CD8-positive, alpha-beta memory T cell (primary cell): Measurements from ENCODE around the gene SCN1A. TPM values are rescaled to one million over a fixed set of nuclear protein-coding genes. Genes with fewer than 3 reads are reported as not detected.

Experiments
- CTCF ChIA-PET: fragments of 350-600 bp; sonication (Branson Sonifier 250); formaldehyde crosslinking; loops from one replicate; lab custom pipeline; 2021; ENCODE audit warnings: antibody characterized with exemption; lab: Charles Lee
- POLR2A ChIA-PET: fragments of 350-600 bp; sonication (Branson Sonifier 250); formaldehyde crosslinking; loops from one replicate; lab custom pipeline; 2021; ENCODE audit warnings: antibody characterized with exemption; lab: Charles Lee
- DNase-seq, 5 donors: peaks; one replicate each; pipeline versions ENCODE4 v3.0.0 to v3.0.0-alpha.2; 2020 to 2022; ENCODE audit warnings: mixed read lengths in 1 of 5
- H3K27ac ChIP-seq: one replicate; pipeline ENCODE4 v1.7.0; 2013; ENCODE audit warnings: low read depth, mild to moderate bottlenecking, low read length, moderate library complexity
- H3K27me3 ChIP-seq: 2 replicates; pipeline ENCODE4 v1.7.0; 2013; ENCODE audit warnings: low read length, mild to moderate bottlenecking; ENCODE audit not compliant: insufficient read depth, poor library complexity, severe bottlenecking
- H3K36me3 ChIP-seq: 2 replicates; pipeline ENCODE4 v1.7.0; 2013; ENCODE audit warnings: mild to moderate bottlenecking, low read length, moderate library complexity; ENCODE audit not compliant: insufficient read depth
- H3K4me1 ChIP-seq: 2 replicates; pipeline ENCODE4 v1.7.0; 2013; ENCODE audit warnings: mild to moderate bottlenecking, low read length, moderate library complexity; ENCODE audit not compliant: insufficient read depth
- H3K4me3 ChIP-seq: 2 replicates; pipeline ENCODE4 v1.7.0; 2013; ENCODE audit warnings: mild to moderate bottlenecking, low read length
- H3K9me3 ChIP-seq: 2 replicates; pipeline ENCODE4 v1.7.0; 2013; ENCODE audit warnings: mild to moderate bottlenecking, low read length
- H3K27ac Mint-ChIP-seq, 8 donors: one replicate each; pipeline ENCODE4 v1.8.0; 2020 to 2021; ENCODE audit warnings: mixed read lengths in 8 of 8, mild to moderate bottlenecking in 6 of 8, inconsistent platforms in 3 of 8, moderate library complexity in 3 of 8
- H3K27me3 Mint-ChIP-seq, 2 donors: one replicate each; pipeline ENCODE4 v1.8.0; 2020 to 2021; ENCODE audit warnings: mixed read lengths in 2 of 2, mild to moderate bottlenecking in 1 of 2, moderate library complexity in 1 of 2
- H3K36me3 Mint-ChIP-seq, 3 donors: one replicate each; pipeline ENCODE4 v1.8.0; 2020 to 2021; ENCODE audit warnings: mixed read lengths in 3 of 3, inconsistent platforms in 1 of 3, mild to moderate bottlenecking in 1 of 3
- H3K4me1 Mint-ChIP-seq, 3 donors: one replicate each; pipeline ENCODE4 v1.8.0; 2020 to 2021; ENCODE audit warnings: mixed read lengths in 3 of 3, inconsistent platforms in 1 of 3, mild to moderate bottlenecking in 1 of 3
- H3K4me3 Mint-ChIP-seq, 7 donors: one replicate each; pipeline ENCODE4 v1.8.0; 2020 to 2021; ENCODE audit warnings: mixed read lengths in 7 of 7, mild to moderate bottlenecking in 6 of 7, moderate library complexity in 4 of 7, inconsistent platforms in 2 of 7
- H3K9me3 Mint-ChIP-seq, 5 donors: one replicate each; pipeline ENCODE4 v1.8.0; 2020 to 2022; ENCODE audit warnings: mixed read lengths in 5 of 5, mild to moderate bottlenecking in 3 of 5, moderate library complexity in 2 of 5, inconsistent platforms in 1 of 5
- polyA plus RNA-seq: library from polyadenylated mRNA; unstranded; fragments of 300-500 nt; fragmentation: Illumina TruSeq; gene quantifications from one replicate; pipeline ENCODE4 v1.2.3, GENCODE V29; 2021
- total RNA-seq, 2 experiments: library from RNA; stranded (reverse); gene quantifications; one replicate each; pipeline ENCODE4 v1.2.3, GENCODE V29; 2021

Gene SCN1A
- total and polyA plus RNA-seq, 3 experiments from 2014 or later, result not detected

- Histone ChIP-seq H3K27me3 (no peaks in the 10 kb centered on the region), H3K4me1 (no peaks in the 10 kb centered on the region), H3K36me3 (no peaks in the 10 kb centered on the region), H3K27ac (no peak overlapping the region), H3K9me3 (no peaks in the 10 kb centered on the region), H3K4me3 (no peak overlapping the region)
- Mint-ChIP-seq H3K4me1 (no peaks in the 10 kb centered on the region), H3K27me3 (peaks cover 0 to 18% of the 10 kb centered on the region in 2 donors), H3K9me3 (no peaks in the 10 kb centered on the region), H3K4me3 (no peak overlapping the region), H3K36me3 (no peaks in the 10 kb centered on the region), H3K27ac (no peak overlapping the region)
- no peak for DNase-seq
- CTCF ChIA-PET, result no interaction called here
- POLR2A ChIA-PET, result no interaction called here
Measured at GRCh38 chr2:166133653-166134052, 5.8 kb upstream of the SCN1A start.

DNA sequence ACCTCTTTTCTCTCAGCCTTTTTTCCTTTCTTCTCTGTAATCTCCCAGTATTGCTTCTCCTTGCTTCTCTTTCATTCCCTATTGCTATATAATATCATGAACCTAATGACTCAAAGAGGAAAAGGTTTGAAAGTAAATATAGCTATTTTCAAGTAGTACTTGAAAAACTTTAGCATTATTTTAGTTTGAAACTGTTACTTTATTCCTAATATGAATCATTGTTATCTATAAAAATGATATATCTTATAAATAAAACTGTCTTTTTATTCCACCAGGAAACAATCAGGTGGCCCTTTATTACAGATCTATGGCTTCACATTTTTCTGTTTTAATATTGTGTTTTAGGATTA, 311 bp upstream of the SCN1A start:
- H3K27me3 ChIP-seq, result no peaks in the 10 kb centered on the region
- ChIA-PET POLR2A (no interaction called here), CTCF (interaction anchor here (1.2 to 2.3 kb wide), 4 partner anchors 25 to 176 kb away, joined by 3 to 7 read pairs (median 4); no protein-coding TSS in a partner anchor)
- H3K4me1 ChIP-seq, result no peaks in the 10 kb centered on the region
- H3K9me3 Mint-ChIP-seq, result no peaks in the 10 kb centered on the region
- no peak overlapping the region for H3K4me3 Mint-ChIP-seq
- peaks cover 1 to 39% of the 10 kb centered on the region in 2 donors for H3K27me3 Mint-ChIP-seq
- H3K27ac ChIP-seq, result no peak overlapping the region
- H3K27ac Mint-ChIP-seq, result no peak overlapping the region
- DNase-seq, result no peak
- no peaks in the 10 kb centered on the region for H3K36me3 Mint-ChIP-seq
- H3K4me3 ChIP-seq, result no peak overlapping the region
- H3K9me3 ChIP-seq, result no peaks in the 10 kb centered on the region
- no peaks in the 10 kb centered on the region for H3K36me3 ChIP-seq
- peaks cover 0 to 5% (median 2%) of the 10 kb centered on the region in 3 donors for H3K4me1 Mint-ChIP-seq

GRCh38 chr2:166126007-166126639, 1.7 kb downstream of the SCN1A start:
- H3K27ac Mint-ChIP-seq, result peak overlapping the region in 1 of 8 donors; percentile 48
- H3K9me3 ChIP-seq, result no peaks in the 10 kb centered on the region
- H3K4me1 ChIP-seq, result no peaks in the 10 kb centered on the region
- H3K27me3 Mint-ChIP-seq, result peaks cover 8 to 45% of the 10 kb centered on the region in 2 donors
- H3K4me1 Mint-ChIP-seq, result peaks cover 0 to 5% (median 2%) of the 10 kb centered on the region in 3 donors
- ChIA-PET CTCF (no interaction called here), POLR2A (no interaction called here)
- no peaks in the 10 kb centered on the region for H3K36me3 Mint-ChIP-seq
- H3K4me3 ChIP-seq, result no peak overlapping the region
- DNase-seq, result no peak
- H3K27ac ChIP-seq, result no peak overlapping the region
- H3K4me3 Mint-ChIP-seq, result no peak overlapping the region
- H3K9me3 Mint-ChIP-seq, result no peaks in the 10 kb centered on the region
- H3K36me3 ChIP-seq, result no peaks in the 10 kb centered on the region
- H3K27me3 ChIP-seq, result no peaks in the 10 kb centered on the region

- CTCF ChIA-PET, result no interaction called here
- H3K27ac Mint-ChIP-seq, result no peak overlapping the region
Measured at GRCh38 chr2:166125557-166125956, 2.3 kb downstream of the SCN1A start.

GRCh38 chr2:166118180-166118579, 9.6 kb downstream of the SCN1A start:
- no peaks in the 10 kb centered on the region for H3K9me3 Mint-ChIP-seq
- no peaks in the 10 kb centered on the region for H3K36me3 ChIP-seq
- ChIA-PET POLR2A (no interaction called here), CTCF (no interaction called here)
- no peaks in the 10 kb centered on the region for H3K4me1 ChIP-seq
- no peaks in the 10 kb centered on the region for H3K9me3 ChIP-seq
- no peaks in the 10 kb centered on the region for H3K27me3 ChIP-seq
- peaks cover 6 to 8% of the 10 kb centered on the region in 2 donors for H3K27me3 Mint-ChIP-seq
- H3K4me1 Mint-ChIP-seq, result peaks cover 4 to 5% (median 4%) of the 10 kb centered on the region in 3 donors
- H3K36me3 Mint-ChIP-seq, result no peaks in the 10 kb centered on the region
- H3K27ac Mint-ChIP-seq, result no peak overlapping the region
- H3K27ac ChIP-seq, result no peak overlapping the region
- no peak overlapping the region for H3K4me3 ChIP-seq
- DNase-seq, result no peak
- H3K4me3 Mint-ChIP-seq, result no peak overlapping the region

More at GRCh38 chr2:166125557-166125956, 2.3 kb downstream of the SCN1A start:
- Mint-ChIP-seq H3K9me3 (no peaks in the 10 kb centered on the region), H3K4me1 (peaks cover 0 to 5% (median 2%) of the 10 kb centered on the region in 3 donors), H3K4me3 (no peak overlapping the region), H3K36me3 (no peaks in the 10 kb centered on the region), H3K27me3 (peaks cover 8 to 43% of the 10 kb centered on the region in 2 donors)
- Histone ChIP-seq H3K4me1 (no peaks in the 10 kb centered on the region), H3K27me3 (no peaks in the 10 kb centered on the region), H3K4me3 (no peak overlapping the region), H3K27ac (no peak overlapping the region), H3K9me3 (no peaks in the 10 kb centered on the region), H3K36me3 (no peaks in the 10 kb centered on the region)
- DNase-seq, result no peak
- POLR2A ChIA-PET, result no interaction called here

DNA sequence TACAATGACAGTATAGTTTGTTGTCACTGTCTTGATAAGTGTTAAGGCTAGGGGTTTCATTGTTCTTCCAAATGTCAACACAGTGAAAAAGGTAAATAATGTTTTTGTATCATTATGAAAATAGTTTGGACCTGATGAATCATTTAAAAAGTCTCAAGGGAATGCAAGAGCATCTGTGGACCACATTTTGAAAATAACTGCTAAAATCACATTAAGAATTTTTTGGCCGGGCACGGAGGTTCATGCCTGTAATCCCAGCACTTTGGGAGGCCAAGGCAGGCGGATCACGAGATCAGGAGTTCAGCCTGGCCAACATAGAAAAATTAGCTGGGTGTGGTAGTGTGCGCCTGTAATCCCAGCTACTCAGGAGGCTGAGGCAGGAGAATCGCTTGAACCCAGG, 10.3 kb downstream of the SCN1A start:
- POLR2A ChIA-PET, result no interaction called here
- no peaks in the 10 kb centered on the region for H3K4me1 ChIP-seq
- no peaks in the 10 kb centered on the region for H3K27me3 ChIP-seq
- Mint-ChIP-seq H3K4me1 (peaks cover 4 to 5% (median 4%) of the 10 kb centered on the region in 3 donors), H3K27ac (no peak overlapping the region), H3K4me3 (no peak overlapping the region), H3K36me3 (no peaks in the 10 kb centered on the region), H3K9me3 (no peaks in the 10 kb centered on the region), H3K27me3 (peaks cover 3 to 8% of the 10 kb centered on the region in 2 donors)
- H3K36me3 ChIP-seq, result no peaks in the 10 kb centered on the region
- no peak overlapping the region for H3K27ac ChIP-seq
- no peaks in the 10 kb centered on the region for H3K9me3 ChIP-seq
- CTCF ChIA-PET, result no interaction called here
- DNase-seq, result no peak
- H3K4me3 ChIP-seq, result no peak overlapping the region

- Mint-ChIP-seq H3K4me1 (peaks cover 4 to 5% (median 4%) of the 10 kb centered on the region in 3 donors), H3K9me3 (no peaks in the 10 kb centered on the region), H3K27me3 (no peaks in the 10 kb centered on the region), H3K4me3 (no peak overlapping the region), H3K36me3 (no peaks in the 10 kb centered on the region), H3K27ac (no peak overlapping the region)
- DNase-seq, result no peak
- H3K4me1 ChIP-seq, result no peaks in the 10 kb centered on the region
- H3K27me3 ChIP-seq, result no peaks in the 10 kb centered on the region
- H3K27ac ChIP-seq, result no peak overlapping the region
- H3K4me3 ChIP-seq, result no peak overlapping the region
- no peaks in the 10 kb centered on the region for H3K9me3 ChIP-seq
- no peaks in the 10 kb centered on the region for H3K36me3 ChIP-seq
- CTCF ChIA-PET, result no interaction called here
- POLR2A ChIA-PET, result no interaction called here
Measured at GRCh38 chr2:166115589-166115988, 12.2 kb downstream of the SCN1A start.

GRCh38 chr2:166112193-166112605, 15.6 kb downstream of the SCN1A start:
- Histone ChIP-seq H3K27ac (no peak overlapping the region), H3K4me1 (no peaks in the 10 kb centered on the region), H3K27me3 (no peaks in the 10 kb centered on the region), H3K36me3 (no peaks in the 10 kb centered on the region), H3K4me3 (no peak overlapping the region), H3K9me3 (no peaks in the 10 kb centered on the region)
- POLR2A ChIA-PET, result no interaction called here
- Mint-ChIP-seq H3K4me3 (no peak overlapping the region), H3K9me3 (no peaks in the 10 kb centered on the region), H3K4me1 (peaks cover 4 to 5% (median 4%) of the 10 kb centered on the region in 3 donors), H3K36me3 (no peaks in the 10 kb centered on the region), H3K27ac (no peak overlapping the region), H3K27me3 (no peaks in the 10 kb centered on the region)
- CTCF ChIA-PET, result no interaction called here
- no peak for DNase-seq
